ENCODE results near the gene TMEM178B.

DNA sequence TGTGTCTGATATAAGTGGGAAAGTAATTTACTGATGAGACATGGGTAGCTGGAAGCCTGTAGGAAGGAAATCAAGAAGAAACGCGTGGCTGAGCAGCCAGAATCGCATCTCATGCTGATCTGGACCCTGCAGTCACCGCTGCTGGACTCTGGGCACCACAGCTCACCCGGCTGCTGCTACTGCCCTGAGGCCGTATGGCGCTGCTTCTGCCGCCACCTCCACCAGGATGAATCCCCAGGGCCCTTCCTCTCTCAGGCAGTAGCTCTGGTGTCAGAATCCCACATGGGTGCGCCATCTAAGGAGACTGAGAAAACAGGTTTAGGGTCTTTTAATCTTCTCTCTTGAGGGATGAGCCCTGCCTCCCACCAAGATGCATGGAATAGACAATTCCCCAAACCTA lies 407.1 kb downstream of the TMEM178B start:
- TF ChIP-seq, protein P1, sequence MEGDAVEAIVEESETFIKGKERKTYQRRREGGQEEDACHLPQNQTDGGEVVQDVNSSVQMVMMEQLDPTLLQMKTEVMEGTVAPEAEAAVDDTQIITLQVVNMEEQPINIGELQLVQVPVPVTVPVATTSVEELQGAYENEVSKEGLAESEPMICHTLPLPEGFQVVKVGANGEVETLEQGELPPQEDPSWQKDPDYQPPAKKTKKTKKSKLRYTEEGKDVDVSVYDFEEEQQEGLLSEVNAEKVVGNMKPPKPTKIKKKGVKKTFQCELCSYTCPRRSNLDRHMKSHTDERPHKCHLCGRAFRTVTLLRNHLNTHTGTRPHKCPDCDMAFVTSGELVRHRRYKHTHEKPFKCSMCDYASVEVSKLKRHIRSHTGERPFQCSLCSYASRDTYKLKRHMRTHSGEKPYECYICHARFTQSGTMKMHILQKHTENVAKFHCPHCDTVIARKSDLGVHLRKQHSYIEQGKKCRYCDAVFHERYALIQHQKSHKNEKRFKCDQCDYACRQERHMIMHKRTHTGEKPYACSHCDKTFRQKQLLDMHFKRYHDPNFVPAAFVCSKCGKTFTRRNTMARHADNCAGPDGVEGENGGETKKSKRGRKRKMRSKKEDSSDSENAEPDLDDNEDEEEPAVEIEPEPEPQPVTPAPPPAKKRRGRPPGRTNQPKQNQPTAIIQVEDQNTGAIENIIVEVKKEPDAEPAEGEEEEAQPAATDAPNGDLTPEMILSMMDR (IDR thresholded peaks at IDR 0.05) = no peak
- no peak for TF ChIP-seq POLR2A (IDR thresholded peaks at IDR 0.05)

All from sigmoid colon (tissue), 3 donors.